Fibroblast of villous mesenchyme (primary cell): ENCODE data around the gene HLA-C. TPM values are rescaled to one million over a fixed set of nuclear protein-coding genes. Genes with fewer than 3 reads are reported as not detected.
A peak's percentile ranks its signal among the peaks of the same experiment; 100 is the strongest.
"Not testable (repeated sequence)": the region's sequence is repeated elsewhere in the genome, so short reads cannot be mapped to it uniquely, and the experiment has no call there.

Source experiments
- DNase-seq: peaks from one replicate; pipeline ENCODE4 v3.0.0-alpha.2; 2010; ENCODE audit warnings: low read depth
- H3K4me3 ChIP-seq: 2 replicates; pipeline ENCODE4 v1.5.1; 2011; ENCODE audit warnings: low read depth, mild to moderate bottlenecking, low read length
- small RNA-seq: library from RNA; depleted of rRNA; stranded (forward); fragments of <200 nt; gene quantifications from one replicate; pipeline ENCODE3, GENCODE V24; 2012
- total RNA-seq: library from RNA; depleted of rRNA; stranded (reverse); fragments of >200 nt; gene quantifications from 2 replicates; pipeline ENCODE4 v1.2.3, GENCODE V29; 2012
- TF ChIP-seq, protein P1 (sequence below): IDR thresholded peaks from 2 replicates; pipeline ENCODE4 v1.5.1; 2012; ENCODE audit warnings: low read depth, mild to moderate bottlenecking, low read length; ENCODE audit not compliant: insufficient read depth

The HLA-C gene
- total RNA-seq, 1 donor, result 361 TPM

DNA sequence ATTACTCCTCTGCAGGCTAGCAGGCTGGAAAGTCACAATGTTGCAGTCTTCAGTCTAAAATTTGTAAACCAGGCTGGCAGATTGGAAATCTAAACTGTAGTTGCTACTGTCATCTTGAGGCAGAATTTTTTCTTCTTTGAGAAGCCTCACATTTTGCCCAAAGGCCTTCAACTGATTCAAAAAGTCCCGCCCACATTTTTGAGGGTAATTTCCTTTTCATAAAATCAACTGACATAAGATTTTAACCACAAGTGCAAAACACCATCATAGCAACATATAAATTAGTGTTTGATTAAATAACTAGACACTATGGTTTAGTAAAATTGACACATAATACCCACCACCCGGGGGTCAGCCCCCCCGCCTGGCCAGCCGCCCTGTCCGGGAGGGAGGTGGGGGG is 28.4 kb downstream of the HLA-C start:
- no peak for DNase-seq
- no peak overlapping the region for H3K4me3 ChIP-seq
- TF ChIP-seq, protein P1, sequence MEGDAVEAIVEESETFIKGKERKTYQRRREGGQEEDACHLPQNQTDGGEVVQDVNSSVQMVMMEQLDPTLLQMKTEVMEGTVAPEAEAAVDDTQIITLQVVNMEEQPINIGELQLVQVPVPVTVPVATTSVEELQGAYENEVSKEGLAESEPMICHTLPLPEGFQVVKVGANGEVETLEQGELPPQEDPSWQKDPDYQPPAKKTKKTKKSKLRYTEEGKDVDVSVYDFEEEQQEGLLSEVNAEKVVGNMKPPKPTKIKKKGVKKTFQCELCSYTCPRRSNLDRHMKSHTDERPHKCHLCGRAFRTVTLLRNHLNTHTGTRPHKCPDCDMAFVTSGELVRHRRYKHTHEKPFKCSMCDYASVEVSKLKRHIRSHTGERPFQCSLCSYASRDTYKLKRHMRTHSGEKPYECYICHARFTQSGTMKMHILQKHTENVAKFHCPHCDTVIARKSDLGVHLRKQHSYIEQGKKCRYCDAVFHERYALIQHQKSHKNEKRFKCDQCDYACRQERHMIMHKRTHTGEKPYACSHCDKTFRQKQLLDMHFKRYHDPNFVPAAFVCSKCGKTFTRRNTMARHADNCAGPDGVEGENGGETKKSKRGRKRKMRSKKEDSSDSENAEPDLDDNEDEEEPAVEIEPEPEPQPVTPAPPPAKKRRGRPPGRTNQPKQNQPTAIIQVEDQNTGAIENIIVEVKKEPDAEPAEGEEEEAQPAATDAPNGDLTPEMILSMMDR, result no peak

DNA sequence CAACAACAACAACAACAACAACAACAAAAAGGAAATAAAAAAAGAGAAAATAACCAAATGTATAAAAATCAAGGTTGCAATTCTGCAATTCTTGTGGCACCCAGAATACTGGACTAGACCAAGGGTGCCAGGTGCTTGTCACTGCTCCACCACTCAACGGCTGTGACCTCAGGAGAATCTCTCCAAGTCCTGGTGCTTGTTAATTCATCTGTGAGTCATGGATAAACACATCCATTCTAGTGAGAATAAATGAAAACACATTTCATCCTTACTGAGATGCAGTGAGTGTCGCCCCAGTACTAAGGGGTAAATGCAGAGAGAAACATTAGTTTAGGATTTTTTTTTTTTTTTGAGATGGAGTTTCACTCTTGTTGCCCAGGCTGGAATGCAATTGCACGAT is 32.0 kb downstream of the HLA-C start:
- H3K4me3 ChIP-seq, result no peak overlapping the region
- TF ChIP-seq, protein P1, result no peak
- DNase-seq, result no peak

DNA sequence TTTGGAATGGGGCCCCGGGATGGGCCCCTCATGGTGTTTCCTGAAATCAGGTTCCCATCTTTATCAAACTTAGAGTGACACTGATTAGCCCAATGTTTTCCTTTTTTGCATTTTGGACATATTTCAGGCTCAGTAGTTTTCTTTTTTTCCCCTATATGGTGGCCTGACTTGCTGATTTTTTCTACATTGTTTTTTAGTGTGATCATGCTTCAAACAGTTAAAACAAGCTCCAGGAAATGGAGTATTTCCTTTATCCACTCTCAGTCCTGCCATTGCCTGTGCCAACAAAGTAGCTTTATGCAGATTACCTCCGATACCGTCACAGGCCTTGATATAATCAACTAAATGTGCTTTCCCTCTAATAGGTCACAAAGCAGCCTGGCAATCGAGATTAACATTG is 37.8 kb downstream of the HLA-C start:
- DNase-seq, result not testable (repeated sequence)

DNA sequence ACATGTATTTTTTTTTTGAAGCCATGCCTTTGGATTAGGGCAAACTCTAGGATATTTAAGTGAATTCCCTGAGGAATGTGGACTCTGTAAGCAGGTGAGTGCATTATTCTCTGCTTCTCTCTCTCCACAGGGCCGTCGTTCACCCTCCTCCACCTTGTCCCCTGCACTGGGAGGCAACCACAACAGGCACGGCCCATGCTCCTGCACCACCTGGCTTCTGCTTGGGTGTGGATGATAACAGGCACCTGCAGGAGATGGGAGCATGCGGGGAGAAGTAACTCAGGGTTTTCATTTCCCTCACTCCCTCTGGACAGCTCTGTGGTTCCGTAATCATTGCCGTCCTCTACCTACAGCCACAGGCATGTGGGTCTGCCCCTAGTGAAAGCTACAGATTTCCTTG is 43.4 kb downstream of the HLA-C start:
- H3K4me3 ChIP-seq, result no peak overlapping the region
- TF ChIP-seq, protein P1, result no peak
- no peak for DNase-seq

More for the DNA sequence above, 37.8 kb downstream of the HLA-C start:
- not testable (repeated sequence) for H3K4me3 ChIP-seq

DNA sequence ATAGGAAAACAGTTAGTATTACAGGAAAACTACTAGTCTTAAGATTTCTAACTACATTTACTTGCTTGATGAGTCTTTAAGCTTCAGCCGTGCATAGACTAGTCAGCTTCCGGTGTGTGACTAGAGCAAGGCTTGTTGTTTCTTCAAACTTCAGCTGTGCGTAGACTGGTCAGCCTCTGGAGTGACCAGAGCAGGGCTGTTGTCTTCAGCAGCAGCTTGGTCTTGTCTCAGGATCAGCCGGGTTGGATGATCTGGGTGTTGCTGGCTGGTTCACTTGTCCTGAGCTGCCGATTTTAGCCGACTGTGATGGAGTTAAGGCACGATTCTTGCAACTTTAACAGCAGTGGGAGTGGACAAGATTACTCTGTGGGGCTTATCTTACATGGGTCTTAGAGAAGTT is 44.7 kb downstream of the HLA-C start:
- peak; percentile 18 for DNase-seq
- no peak overlapping the region for H3K4me3 ChIP-seq
- TF ChIP-seq, protein P1, result no peak

- no peak for DNase-seq
- H3K4me3 ChIP-seq, result no peak overlapping the region
- TF ChIP-seq, protein P1, result no peak
Measured at GRCh38 chr6:31225735-31226134, 46.2 kb downstream of the HLA-C start.

- no peak for DNase-seq
- TF ChIP-seq, protein P1, result no peak
- no peak overlapping the region for H3K4me3 ChIP-seq
Measured at GRCh38 chr6:31222496-31222895, 49.4 kb downstream of the HLA-C start.

Small RNA genes lying within 50 kb of the gene (small RNA-seq; reads per million reads assigned to genes)
- not detected for gene AL662844.1

Other genes with a start within 250 kb of the HLA-C start
- not detected in 2 replicates for gene C6orf15, start 159.5 kb downstream of the HLA-C start, total RNA-seq
- gene PSORS1C1, start 157.3 kb downstream of the HLA-C start, total RNA-seq, result 0.97 and 3.0 TPM in 2 replicates
- not detected in 2 replicates for gene CDSN, start 151.6 kb downstream of the HLA-C start, total RNA-seq
- gene PSORS1C2, start 133.0 kb downstream of the HLA-C start, total RNA-seq, result not detected in 2 replicates
- gene CCHCR1, start 114.3 kb downstream of the HLA-C start, total RNA-seq, result 14.7 and 16.4 TPM in 2 replicates
- gene TCF19, start 113.5 kb downstream of the HLA-C start, total RNA-seq, result 20.7 and 22.2 TPM in 2 replicates
- gene POU5F1, start 101.4 kb downstream of the HLA-C start, total RNA-seq, result not detected in 2 replicates
- 475 and 661 TPM in 2 replicates for gene HLA-B, start 85.1 kb upstream of the HLA-C start, total RNA-seq
- 45.3 and 54.8 TPM in 2 replicates for gene MICA, start 131.5 kb upstream of the HLA-C start, total RNA-seq
- gene MICB, start 226.1 kb upstream of the HLA-C start, total RNA-seq, result 15.5 and 30.7 TPM in 2 replicates